ENCODE measurements around the gene NKX3-2. TPM values are rescaled to one million over a fixed set of nuclear protein-coding genes. Genes with fewer than 3 reads are reported as not detected.

NKX3-2 gene
- total RNA-seq, 1 donor from 2014 or later: 0.10 TPM

DNA sequence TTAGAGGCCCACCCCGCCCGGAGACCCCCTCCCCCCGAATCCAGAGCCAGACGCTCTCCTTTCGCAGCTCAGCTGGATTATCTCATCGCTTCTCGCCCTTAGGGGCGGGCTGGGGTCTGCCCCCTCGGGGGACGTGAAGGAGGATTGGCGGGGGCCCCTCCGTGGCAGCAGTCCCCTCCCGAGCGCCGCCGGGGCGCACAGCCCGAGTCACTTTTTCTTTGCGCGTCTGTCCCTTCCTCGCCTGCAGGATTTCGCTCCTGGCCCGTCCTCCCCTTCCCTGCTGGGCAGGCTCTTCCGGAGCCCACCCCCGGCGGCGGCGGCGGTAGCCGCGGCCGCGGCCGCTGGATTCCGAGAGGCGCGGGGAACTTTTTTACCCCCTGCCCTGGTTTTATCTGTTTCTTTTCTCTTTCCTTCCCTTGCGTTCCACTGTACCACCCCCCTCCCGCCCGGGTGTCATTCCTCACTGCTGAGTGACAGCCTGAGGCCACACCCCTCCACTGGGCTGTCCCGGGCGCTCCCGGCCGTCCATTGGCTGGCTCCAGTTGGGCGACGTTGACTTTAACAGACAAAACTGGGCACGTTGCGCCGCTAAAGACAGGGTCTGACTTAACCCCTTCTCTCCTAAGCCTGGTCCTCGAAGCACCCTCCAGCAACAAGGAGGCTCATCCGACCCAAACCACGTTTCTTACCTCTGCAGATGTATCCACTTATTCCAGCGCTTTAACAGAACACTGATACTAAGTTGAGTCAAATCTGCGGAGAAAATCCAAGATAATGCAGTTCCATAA is 492 bp upstream of the NKX3-2 start:
- peak; percentile 36 for DNase-seq

GRCh38 chr4:13543032-13543838 is 1.1 kb downstream of the NKX3-2 start:
- DNase-seq: no peak

GRCh38 chr4:13542577-13543031 is 1.7 kb downstream of the NKX3-2 start:
- DNase-seq: no peak

- DNase-seq: no peak
Measured at GRCh38 chr4:13541720-13542576, 2.4 kb downstream of the NKX3-2 start.

DNA sequence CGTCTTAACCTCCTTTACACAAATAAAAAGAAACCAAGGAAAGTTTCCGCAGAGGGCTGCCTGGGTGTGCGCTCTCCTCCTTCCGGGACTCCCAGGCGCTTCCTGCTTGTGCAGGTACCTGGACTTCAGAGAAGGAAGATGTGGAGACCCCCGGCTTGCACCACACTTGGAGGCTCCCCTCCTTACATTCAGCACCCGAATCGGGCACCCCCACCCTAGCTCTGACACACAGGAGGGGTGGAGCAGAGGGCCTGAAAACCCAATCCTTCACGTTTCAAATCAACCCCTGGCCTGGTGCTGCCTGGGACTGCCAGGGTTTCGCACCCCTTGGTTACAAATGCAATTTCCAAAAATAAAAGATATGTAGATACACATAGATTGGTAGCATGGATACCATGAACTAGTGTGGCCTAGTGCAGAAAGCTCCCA is 3.1 kb downstream of the NKX3-2 start:
- DNase-seq: no peak

GRCh38 chr4:13540446-13541175 is 3.7 kb downstream of the NKX3-2 start:
- no peak for DNase-seq

GRCh38 chr4:13539619-13540445 is 4.5 kb downstream of the NKX3-2 start:
- DNase-seq: no peak

GRCh38 chr4:13539047-13539618 is 5.2 kb downstream of the NKX3-2 start:
- no peak for DNase-seq

- DNase-seq: no peak
Measured at GRCh38 chr4:13538427-13538973, 5.8 kb downstream of the NKX3-2 start.

- DNase-seq: no peak
Measured at GRCh38 chr4:13537832-13538177, 6.5 kb downstream of the NKX3-2 start.

DNA sequence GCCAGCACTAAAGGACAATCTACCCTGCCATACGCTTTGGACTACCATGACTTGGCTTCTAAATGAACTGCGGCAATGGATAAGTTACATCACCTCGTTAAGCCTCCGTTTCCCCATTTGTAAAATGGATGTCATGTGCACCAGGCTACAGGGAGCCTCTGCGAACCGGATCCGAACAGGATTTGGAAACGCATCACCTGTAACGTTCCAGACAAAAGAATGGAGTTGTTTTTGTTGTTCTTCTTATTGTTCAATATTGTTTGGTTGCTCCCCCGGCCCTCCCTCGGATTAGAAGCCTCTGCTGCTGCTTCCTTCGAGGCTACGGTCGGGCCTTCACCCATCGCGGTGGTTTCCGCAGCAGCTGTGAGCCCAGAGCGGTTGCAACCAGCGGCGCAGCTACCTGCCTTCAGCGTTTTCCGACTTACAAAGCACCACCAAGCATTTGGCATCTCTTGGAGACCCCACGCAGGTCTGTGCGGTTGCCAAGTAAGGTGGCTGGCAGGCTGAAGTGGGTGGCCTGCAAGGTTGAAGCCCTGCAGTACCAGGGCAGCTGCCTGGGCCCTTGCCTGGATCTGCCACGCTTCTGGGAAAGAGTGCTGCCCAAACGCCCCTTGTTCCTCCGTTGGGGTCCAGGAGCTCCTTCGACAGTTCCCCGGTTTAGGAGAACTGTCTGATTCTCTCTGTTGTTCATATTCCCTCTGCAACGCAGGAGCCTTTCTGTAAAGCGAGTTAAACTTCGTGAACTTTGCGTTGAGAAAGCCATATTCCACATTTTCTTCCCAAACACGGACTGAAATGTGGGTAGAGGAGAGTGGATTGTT is 7.1 kb downstream of the NKX3-2 start:
- no peak for DNase-seq

DNA sequence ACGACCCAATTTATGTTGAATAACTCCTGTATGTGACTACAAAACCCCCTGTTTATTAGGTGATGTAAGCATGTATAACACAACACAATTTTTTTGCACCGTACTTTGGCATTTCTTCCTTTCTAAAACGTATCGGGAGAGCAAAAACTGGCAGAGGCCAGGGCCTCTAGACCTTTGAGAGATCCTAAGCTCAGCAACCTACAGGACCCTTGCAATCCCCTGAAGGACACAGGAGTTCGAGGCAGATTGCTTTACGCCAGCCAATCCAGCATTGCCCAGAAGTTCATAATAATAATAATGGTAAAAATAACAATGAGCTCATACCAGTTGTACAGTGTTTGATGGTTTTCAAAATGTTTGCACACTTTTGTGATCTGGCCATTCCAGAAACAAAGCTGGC is 7.7 kb downstream of the NKX3-2 start:
- DNase-seq: no peak

DNA sequence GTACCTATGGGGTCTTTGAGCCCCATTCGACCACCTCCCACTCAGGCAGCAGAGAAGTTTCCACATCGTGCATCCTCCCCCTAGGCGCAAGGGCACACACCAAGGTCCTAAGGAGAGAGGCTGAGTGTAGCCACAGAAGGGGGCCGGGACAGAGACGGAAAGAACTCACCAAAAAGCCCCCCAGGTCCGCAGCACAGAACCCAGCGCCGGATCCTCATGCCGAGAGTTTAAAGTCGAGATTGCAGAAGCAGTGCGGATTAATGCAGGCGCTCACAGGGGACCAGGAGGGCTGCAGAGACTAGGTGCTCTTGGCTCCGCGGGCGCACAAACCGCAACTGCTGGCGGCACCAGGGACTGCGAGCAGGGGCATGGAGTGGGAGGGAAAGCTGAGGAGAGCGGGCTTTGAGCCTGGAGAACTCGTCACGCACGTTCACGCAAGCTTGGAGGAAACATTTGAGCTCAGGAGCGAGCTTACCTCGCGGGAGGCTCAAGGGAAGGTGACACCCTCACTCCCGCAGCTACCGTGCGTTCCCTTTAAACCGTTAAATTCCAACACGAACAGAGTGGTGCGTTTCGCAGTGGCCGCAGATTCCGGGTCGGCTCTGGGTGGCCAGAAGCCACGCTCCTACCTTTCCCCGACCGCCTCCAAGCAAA is 8.5 kb downstream of the NKX3-2 start:
- DNase-seq: no peak

- DNase-seq: no peak
Measured at GRCh38 chr4:13535118-13535517, 9.2 kb downstream of the NKX3-2 start.

DNA sequence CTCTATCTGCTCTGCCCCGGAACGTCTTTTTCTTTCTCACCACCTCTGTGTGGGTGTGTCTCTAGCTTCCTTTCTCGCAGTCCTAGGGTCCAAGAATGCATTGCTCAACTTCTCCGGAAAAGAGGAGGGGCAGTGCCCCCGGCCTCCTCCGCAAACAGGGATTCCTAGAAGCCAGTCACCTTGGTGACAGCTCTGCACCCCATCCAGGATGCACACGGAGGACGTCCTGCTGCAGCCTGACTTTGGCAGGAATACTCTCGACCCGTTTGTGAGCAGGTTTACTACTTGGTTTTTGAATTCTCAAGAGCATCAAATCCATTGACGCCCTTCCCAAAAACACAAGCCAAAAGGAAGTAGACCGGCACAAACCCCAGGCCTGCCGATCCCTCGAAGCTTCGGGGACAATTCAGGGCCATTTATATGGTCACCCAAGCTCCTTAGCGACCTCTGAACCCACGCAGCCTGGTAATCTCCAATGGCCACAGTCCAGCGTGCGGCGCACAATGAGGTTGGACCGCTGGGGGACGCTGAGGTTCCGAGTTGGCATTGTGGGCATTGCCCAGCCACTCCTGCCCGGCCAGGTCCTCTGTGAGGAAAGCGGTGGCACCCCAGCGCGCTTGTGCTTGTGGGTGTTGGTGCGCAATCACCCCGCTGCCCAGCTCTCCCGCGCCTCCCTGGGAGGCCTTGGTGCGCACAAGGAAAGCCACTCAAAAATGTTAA is 9.8 kb downstream of the NKX3-2 start:
- DNase-seq: no peak

DNA sequence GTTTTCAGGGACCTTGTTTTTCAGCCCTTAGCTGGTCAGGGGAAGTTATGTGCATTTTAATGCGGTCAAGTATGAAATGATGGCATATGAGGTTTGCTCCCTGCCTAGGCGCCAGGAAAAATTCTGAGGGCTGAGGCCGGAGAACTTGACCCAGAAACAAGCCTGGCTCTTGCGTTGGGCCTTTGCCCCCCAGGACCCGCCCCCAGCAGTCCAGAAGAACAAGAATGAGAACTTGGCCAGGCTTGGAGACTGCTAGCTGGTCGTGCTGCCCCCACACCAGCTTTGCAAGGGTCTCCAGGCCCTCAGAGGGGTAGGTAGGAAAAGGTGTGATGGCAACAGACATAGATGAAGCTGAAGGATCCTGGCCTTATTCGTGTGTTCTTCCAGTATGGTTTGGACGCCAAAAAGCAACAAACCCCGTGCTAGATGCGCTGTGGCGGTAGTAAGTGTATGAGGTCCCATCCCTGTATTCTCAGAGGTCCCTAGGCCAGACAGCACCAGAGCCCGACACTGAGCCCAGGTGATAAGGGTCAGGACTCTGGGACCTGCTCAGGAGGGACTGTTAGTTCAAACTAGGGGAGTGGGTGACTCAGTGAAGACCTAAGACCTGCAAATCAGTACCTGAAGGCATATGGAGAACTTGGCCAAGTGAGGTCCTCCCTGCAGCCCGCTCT is 10.5 kb downstream of the NKX3-2 start:
- DNase-seq: no peak

- DNase-seq: no peak
Measured at GRCh38 chr4:13531625-13531998, 12.7 kb downstream of the NKX3-2 start.
